H4 (cell line): ENCODE measurements around the gene CDH15. TPM values are rescaled to one million over a fixed set of nuclear protein-coding genes. Genes with fewer than 3 reads are reported as not detected.
"Not testable (repeated sequence)": the region's sequence is repeated elsewhere in the genome, so short reads cannot be mapped to it uniquely, and the experiment has no call there.

Experiments used
- DNase-seq: peaks from one replicate; pipeline ENCODE4 v3.0.0-alpha.2; 2015; ENCODE audit warnings: low spot score
- total RNA-seq: library from RNA; depleted of rRNA; stranded (reverse); fragments of >200 nt; shearing (Covaris generic); gene quantifications from 2 replicates; pipeline ENCODE4 v1.2.3, GENCODE V29; 2014; rRNA removed

The CDH15 gene
- total RNA-seq, 1 experiment from 2014 or later: 0.17 TPM

- no peak for DNase-seq
Observed at GRCh38 chr16:89232107-89232506, 60.6 kb downstream of the CDH15 start.

- DNase-seq: no peak
Observed at GRCh38 chr16:89233678-89234490, 62.3 kb downstream of the CDH15 start.

- no peak for DNase-seq
Observed at GRCh38 chr16:89237733-89238132, 66.2 kb downstream of the CDH15 start.

GRCh38 chr16:89241187-89242007 is 69.8 kb downstream of the CDH15 start:
- DNase-seq: peak; percentile 69

GRCh38 chr16:89242795-89243200 is 71.2 kb downstream of the CDH15 start:
- no peak for DNase-seq

- no peak for DNase-seq
Observed at GRCh38 chr16:89243664-89244063, 72.1 kb downstream of the CDH15 start.

GRCh38 chr16:89244264-89244663 is 72.7 kb downstream of the CDH15 start:
- DNase-seq: not testable (repeated sequence)

GRCh38 chr16:89244754-89245153 is 73.2 kb downstream of the CDH15 start:
- no peak for DNase-seq

Other genes with a start within 250 kb of the CDH15 start
- not detected in 2 replicates for gene CBFA2T3, start 194.5 kb upstream of the CDH15 start, total RNA-seq
- gene ACSF3, start 77.9 kb upstream of the CDH15 start, total RNA-seq: 25.9 and 37.4 TPM in 2 replicates
- gene SLC22A31, start 28.8 kb downstream of the CDH15 start, total RNA-seq: not detected in 2 replicates
- 2.6 and 11.0 TPM in 2 replicates for gene ZNF778, start 46.0 kb downstream of the CDH15 start, total RNA-seq